Stimulated activated CD8-positive, alpha-beta memory T cell treated with anti-CD3 and anti-CD28 coated beads, Interleukin-7, amount 100 ng/mL, for 1 hour (primary cell): ENCODE results near the gene NPEPL1.

Experiments
- DNase-seq, 2 donors: peaks; one replicate each; pipeline ENCODE4 v3.0.0-alpha.2; 2020; ENCODE audit warnings: low read depth in 2 of 2

Gene NPEPL1

DNA sequence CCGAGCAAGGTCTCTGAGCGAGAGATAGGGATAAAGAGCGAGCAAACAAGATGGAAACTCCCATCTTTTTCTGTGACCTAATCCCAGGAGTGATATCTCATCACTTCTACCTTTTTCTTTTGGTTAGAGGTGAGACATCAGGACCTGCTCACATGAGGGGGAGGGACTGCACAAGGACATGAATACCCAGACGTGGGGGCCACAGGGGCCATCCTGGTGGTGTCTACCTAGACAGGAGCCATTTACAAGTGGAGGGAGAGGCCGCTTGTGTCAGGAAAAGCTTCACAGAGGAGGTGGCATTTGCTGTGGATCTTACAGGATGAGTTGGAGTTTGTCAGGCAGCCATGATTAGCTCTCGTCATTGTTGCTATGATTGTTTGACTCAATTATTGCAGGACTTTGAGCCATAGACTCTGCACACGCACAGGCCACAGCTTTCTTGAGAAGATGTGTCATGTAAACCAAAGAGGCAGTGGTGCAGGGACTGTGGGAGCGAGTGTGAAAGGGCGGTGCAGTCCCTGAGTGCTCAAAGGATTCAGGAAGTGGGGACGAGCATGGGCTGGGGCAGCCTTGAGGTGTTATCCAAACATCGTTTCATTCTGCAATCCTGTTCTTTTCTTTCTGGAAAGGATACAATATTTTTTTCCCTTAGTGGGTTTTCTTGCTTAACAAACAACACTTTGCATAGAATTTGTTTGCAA is 7.7 kb downstream of the NPEPL1 start:
- DNase-seq = no peak

- no peak for DNase-seq
These were observed 8.2 kb downstream of the NPEPL1 start for GRCh38 chr20:58700823-58701222.

DNA sequence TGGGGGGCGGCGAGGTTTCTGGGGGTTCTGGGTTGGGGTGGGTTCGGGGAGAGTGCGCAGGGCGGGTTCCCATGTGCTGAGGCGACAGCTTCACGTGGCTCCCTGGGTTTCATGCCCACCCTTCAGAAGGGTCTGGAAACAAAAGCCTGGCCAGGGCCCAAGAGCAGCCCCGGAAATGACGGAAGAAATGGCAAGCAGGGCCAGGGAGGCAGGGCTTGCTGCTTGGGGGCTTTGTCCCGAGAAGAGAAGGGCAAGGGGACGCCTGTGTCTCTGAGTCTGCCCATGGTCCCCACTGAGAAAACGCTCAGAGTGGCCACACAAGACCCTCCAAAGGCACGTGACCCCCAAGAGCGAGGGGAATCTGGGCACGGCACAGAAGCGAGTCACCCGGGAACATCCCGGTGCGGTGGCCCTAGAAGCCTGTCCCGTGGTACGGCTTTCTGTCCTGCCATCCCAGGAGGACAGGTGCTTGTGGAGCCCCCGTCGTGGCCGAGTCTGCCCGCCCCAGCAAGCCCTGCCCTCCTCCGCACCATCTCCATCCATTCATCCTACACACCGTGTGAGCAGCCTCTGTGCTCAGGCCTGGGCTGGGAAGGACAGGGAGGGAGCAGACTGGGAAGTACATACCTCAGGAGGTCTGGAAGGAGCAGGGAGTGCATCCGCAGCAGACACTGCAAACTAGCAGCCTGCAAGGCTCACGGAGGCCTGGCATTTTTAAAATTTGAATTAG is 9.0 kb downstream of the NPEPL1 start:
- DNase-seq = no peak

- no peak for DNase-seq
These were observed 9.5 kb downstream of the NPEPL1 start for GRCh38 chr20:58702161-58702510.

DNA sequence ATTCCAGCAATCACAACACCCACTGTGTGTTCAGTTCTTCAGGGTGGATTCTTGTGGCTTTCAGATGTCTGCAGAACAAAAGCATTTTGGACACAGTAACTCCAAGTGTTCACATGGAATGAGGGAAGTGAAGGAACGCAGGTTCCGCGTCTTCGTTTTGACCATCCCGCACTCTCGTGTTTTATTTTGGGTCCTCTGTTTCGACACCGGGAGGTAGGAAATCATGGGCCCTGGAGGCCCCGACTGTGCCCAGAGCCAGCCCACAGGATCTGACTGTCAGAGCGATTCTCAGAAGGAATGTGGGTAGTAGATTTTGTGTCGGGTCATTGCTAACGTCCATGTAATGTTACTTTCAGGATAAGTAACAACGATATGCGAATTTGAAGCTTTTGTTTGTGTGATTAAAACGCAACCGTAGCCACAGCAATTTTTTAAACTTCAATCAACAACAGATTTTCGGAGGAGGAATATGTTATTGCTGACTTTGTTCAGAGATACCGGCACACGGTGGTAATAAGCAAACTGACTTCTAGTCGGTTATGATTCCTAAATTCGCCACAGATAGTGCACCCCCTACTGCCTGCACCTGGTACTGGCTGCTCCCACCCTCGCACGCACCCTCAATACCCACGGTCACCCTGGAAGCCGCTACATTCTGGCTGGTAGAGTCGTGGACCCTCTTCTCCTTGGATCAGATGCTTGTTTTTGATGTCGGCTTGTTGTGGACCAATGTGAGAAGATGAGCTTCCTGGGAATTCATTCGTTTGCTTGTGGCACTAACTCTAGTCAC is 10.5 kb downstream of the NPEPL1 start:
- DNase-seq = no peak

DNA sequence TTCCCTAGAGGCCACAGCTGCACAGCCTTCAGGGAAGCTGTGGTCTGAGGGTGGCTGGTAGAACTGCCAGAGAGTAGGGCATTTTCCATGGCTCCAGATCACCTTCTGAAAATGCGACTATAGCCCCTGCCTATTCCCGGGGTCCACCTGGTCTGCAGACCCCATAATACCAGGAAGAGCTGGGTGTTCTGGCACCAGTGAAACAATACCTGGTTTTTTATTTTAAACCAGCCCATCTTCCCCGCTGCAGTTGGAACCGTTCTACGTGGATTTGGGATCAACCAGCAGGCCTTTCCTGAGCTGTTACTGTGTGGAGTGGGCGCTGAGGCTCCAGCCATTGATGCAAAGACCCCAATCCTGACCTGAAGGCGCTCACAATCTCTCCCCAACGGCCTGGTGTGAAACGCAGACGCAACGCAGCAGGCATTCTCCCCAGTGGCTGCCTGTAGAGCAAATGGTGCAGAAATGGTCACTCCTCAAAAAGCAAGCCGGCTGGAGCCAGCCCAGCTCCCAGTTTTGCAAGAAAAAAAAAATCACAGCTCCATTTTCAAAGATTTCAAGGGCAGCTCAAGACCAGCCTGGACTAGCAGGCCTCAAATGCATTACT is 11.3 kb downstream of the NPEPL1 start:
- no peak for DNase-seq

- DNase-seq = no peak
These were observed 12.8 kb downstream of the NPEPL1 start for GRCh38 chr20:58705208-58705926.

DNA sequence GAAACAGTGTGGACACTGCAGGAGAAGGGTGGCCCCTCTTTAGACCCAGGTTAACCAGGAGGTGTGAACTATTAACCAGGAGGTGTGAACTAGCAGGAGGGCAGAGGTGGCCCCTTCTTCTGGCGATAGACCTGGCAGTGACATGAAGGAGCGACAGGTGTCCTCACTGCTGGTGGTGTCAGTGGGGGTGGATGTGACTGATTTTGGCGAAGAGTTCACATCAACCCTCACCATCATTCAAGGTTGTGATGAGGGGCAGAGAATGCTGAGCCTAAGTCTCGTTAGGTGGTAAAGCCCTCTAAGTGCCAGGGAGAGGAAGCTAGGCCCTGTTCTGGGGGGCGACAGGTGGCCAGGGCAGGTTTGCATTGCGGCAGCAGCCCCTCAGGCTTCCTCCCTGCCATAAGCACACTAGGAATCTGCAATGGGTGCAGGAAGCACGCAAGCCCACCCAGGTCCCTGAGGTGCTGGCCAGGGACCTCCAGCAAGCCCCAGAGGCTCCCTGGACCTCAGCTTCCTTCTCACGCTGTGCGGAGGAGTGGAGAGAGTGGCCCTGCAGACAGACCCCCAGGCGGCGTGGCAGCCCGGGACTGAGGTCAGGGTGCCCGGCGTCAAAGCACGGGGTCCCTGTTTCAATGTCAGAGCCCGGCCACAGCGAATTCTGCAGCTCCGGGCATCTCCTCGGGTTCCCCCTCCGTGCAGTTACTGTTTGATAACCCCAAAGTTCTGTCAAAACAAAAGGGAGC is 13.7 kb downstream of the NPEPL1 start:
- DNase-seq = no peak

GRCh38 chr20:58706975-58707681 is 14.5 kb downstream of the NPEPL1 start:
- DNase-seq = no peak

- DNase-seq = no peak
These were observed 15.2 kb downstream of the NPEPL1 start for GRCh38 chr20:58707770-58708169.

- DNase-seq = no peak
These were observed 15.8 kb downstream of the NPEPL1 start for GRCh38 chr20:58708246-58708931.

DNA sequence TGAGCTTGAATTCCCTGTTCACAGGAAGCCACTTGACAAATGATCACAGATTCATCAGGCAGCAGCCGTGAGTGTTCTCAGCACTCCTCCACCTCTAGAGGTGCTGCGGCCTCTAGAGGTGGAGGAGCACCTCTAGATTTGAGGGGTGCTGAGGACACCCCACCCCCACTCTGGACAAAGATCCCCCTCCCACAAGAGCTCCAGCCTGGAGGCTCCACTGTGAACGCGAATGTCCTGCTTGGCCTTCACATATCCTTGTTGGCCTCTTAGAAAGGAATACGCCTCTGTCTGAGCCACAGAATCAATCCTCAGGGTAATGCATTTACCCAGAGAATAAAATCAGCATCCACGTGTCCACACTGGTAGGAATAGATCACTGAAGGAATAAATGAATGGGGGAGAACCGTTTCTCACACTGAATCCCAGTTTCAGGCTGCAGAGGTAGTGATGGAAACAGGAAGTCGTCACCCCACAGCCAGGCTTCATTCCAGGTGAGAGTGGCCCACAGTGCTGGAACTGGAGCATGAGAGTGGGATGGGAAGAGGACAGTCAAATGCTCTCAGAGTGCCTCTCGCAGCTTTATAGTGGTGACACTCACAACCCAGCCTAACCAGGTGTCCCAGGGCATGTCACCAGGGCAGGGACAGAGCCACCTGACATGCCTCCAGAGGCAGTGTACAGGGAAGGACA is 16.6 kb downstream of the NPEPL1 start:
- DNase-seq = no peak

DNA sequence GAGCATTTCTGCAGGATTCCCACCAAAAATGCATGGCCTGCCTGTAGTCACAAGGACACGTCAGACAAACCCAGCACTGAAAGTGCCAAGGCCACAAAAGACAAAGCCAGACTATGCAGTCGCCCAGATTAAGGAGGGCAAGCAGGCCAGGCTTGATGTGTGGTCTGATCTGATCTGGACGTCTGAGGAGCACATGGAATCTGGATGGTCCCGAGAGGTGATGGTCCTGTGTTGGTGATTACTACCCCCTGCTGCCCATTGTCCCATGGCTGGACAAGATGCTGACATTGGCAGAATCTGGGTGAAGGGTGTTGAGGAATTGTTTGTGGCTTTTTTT is 17.1 kb downstream of the NPEPL1 start:
- no peak for DNase-seq

GRCh38 chr20:58710481-58711265 is 18.1 kb downstream of the NPEPL1 start:
- no peak for DNase-seq

- DNase-seq = no peak
These were observed 18.9 kb downstream of the NPEPL1 start for GRCh38 chr20:58711266-58712051.

DNA sequence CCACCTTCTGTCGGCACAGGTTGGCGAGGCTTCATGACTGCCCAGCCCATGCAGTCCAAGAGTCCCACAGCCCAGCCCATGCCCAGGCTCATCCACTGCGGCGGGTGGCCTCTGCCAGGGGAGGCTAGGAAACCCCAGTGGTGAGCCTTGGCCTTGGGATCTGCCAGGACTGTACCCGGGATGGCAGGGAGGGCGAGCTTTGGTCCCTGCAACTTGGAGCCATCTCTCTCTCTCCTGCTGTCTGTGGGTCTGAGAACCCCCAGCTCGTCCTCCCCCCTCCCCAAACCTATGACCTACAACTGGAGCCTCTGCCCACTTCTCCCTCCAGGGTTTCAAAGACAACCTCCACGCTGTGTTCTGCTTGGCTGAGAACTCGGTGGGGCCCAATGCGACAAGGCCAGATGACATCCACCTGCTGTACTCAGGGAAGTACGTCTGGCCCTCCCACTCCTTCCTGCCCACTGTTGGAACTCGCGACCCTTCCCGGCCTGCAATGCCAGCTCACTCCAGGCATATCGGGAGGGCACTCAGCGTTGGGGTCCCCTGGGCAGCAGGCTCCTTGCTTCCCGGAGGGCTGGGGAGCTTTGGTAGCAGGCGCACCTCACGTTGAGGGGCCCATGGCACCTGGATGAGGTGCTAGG is 19.7 kb downstream of the NPEPL1 start:
- DNase-seq = no peak
